HK-2 (cell line): ENCODE measurements around the gene IPO8.
"Not testable (repeated sequence)": the region's sequence is repeated elsewhere in the genome, so short reads cannot be mapped to it uniquely, and the experiment has no call there.

ENCODE experiments used
- DNase-seq: peaks from one replicate; pipeline ENCODE4 v3.0.0-alpha.2; 2018; ENCODE audit not compliant: unreplicated experiment

Gene IPO8

DNA sequence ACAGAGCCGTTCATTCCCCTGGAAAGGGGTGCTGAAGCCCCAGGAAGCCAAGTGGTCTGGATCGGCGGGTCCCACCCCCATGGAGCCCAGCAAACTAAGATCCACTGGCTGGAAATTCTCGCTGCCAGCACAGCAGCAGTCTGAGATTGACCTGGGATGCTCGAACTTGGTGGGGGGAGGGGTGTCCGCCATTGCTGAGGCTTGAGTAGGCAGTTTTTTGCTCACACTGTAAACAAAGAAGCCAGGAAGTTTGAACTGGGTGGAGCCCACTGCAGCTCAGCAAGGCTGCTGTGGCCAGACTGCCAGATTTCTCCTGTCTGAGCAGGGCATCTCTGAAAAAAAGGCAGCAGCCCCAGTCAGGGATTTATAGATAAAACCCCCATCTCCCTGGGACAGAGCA is 91.4 kb downstream of the IPO8 start:
- not testable (repeated sequence) for DNase-seq

DNA sequence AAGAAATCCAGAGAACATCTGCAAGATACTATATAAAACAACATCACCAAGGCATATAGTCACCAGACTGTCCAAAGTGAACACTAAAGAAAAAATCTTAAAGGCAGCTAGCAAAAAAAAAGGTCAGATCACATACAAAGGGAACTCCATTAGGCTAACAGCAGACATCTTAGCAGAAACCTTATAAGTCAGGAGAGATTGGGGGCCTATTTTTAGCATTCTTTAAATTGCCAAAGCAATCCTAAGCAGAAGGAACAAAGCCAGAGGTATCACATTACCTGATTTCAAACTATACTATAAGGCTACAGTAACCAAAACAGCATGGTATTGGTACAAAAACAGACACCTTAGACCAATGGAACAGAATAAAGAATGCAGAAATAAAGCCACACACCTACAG is 92.5 kb downstream of the IPO8 start:
- DNase-seq, result no peak

GRCh38 chr12:30602678-30603077 is 93.0 kb downstream of the IPO8 start:
- DNase-seq, result no peak

DNA sequence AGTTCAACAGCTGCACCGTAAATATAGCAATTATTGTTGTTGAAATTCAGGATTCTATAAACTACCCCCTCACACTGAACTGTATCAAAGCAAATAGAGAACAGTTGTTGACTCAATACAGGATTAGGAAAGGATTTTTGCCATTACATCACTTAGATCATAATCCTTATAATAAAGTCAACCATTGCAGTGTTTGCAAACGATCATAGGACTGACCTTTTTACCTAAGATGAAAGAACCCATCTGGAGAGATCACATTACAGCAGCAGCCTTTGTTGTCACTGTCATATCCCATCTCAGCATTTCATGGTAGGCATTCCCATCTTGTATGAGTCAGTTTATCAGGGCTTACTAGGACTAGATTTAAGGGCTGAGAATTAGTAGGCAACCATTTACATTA is 96.1 kb downstream of the IPO8 start:
- DNase-seq, result no peak

DNA sequence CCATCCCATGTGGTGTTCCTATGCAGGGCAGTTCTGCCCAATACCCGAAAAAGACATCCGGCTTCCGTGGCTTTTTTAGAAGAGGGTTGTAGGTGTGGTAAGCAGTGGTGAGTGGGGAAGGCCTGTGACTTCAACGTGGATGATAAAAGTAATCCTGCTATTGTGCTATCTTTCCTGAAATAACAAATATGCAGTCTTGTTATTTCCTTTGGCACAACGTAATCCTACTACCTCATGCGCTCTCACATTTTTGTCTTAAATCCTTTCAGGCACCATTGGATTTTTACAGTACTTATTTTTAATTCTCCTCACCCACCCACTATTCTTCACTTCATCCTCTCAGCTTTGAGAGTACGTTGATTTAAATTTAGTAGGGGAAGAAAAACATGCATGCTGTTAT is 96.8 kb downstream of the IPO8 start:
- no peak for DNase-seq

GRCh38 chr12:30595742-30596141 is 99.9 kb downstream of the IPO8 start:
- DNase-seq, result no peak

DNA sequence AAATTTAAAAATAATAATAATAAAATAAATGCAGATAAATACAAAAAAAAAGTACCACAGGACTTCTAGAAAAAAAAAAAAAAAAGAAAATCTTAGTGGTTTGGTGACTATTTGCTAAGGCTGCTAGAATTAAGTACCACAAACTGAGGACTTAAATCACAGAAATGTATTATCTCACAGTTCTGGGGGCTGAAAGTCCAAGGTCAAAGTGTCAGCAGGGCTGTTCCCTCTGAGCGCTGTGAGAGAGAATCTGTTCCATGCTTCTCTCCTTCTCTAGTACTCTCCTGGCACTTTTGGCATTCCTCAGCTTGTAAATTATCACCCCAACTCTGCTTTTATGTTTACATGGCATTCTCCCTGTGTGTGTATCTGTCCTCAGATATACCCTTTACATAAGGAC is 101.2 kb downstream of the IPO8 start:
- no peak for DNase-seq

- DNase-seq, result not testable (repeated sequence)
These were observed 107.1 kb downstream of the IPO8 start for GRCh38 chr12:30588572-30588971.

- no peak for DNase-seq
These were observed 107.9 kb downstream of the IPO8 start for GRCh38 chr12:30587782-30588181.

DNA sequence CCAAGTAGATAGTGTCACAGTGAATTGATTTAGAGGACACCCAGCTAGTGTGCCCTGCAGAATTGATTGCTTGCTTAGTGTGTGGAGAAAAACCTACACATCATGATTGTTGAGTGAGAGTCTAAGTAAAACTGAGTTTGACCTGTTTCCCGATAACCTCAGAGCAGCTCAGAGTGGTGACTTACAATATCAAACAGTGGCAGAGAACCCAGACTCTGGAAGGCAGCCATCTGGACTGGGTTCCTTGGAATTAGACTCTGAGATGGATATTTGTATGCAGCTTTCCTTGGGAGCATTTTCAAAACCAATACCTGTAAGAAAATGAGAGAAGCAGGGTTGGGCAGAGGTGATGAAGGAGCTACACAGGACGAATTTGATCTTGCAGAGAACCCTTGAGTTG is 109.8 kb downstream of the IPO8 start:
- DNase-seq, result no peak

- DNase-seq, result no peak
These were observed 112.7 kb downstream of the IPO8 start for GRCh38 chr12:30582943-30583342.

DNA sequence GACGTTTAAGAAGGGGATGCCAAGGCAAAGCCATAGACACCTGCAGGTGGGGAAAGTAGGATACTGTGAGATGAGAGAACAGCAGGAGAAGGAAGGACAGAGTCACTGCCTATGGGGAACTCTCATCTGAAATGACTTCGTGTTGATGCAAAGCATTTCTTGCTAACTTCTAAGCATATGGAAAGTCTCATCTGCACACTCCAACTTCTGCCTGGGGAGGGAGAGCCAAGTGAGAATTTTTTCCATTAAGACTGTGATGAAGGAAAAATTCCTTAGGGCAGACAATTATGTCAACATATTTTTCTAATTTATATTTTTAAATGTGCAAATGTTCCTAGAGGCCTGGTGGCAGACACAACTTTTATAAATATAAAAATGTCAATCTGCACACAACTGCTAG is 115.3 kb downstream of the IPO8 start:
- DNase-seq, result no peak
